ENCODE results near the gene ERI3. TPM values are rescaled to one million over a fixed set of nuclear protein-coding genes. Genes with fewer than 3 reads are reported as not detected.

The ERI3 gene
- total and polyA plus RNA-seq, 2 of the 13 experiments (the other 11 are each of a cell fraction or from before 2014, with no cell fraction given), result 35.6 to 35.9 TPM

- TF ChIP-seq RXRB (CRISPR knock-in tag; IDR thresholded peaks at IDR 0.05; ENCODE audit: borderline replicate concordance) (peak; percentile 24; the same call in 1 of the 2 replicates), ZNF484 (CRISPR knock-in tag; IDR thresholded peaks at IDR 0.05; ENCODE audit: borderline replicate concordance, low read depth) (no peak), MAZ (IDR thresholded peaks at IDR 0.05; ENCODE audit: borderline replicate concordance, low read depth, low read length) (no peak), MAZ (CRISPR knock-in tag; IDR thresholded peaks at IDR 0.05; ENCODE audit: low read depth) (peak; percentile 35), PBX2 (CRISPR knock-in tag; IDR thresholded peaks at IDR 0.05) (no peak), REPIN1 (CRISPR knock-in tag; IDR thresholded peaks at IDR 0.05; ENCODE audit: borderline replicate concordance, low read depth) (peak; percentile 39; the same call in 1 of the 2 replicates), ZNF281 (CRISPR knock-in tag; IDR thresholded peaks at IDR 0.05; ENCODE audit: borderline replicate concordance) (peak; percentile 22; the same call in 1 of the 2 replicates), AHR (CRISPR knock-in tag; IDR thresholded peaks at IDR 0.05) (no peak), MTERF4 (CRISPR knock-in tag; IDR thresholded peaks at IDR 0.05) (no peak), CTCF (CRISPR knock-in tag; IDR thresholded peaks at IDR 0.05) (peak; percentile 97), ZNF569 (CRISPR knock-in tag; IDR thresholded peaks at IDR 0.05; ENCODE audit: borderline replicate concordance) (no peak), ZNF614 (CRISPR knock-in tag; IDR thresholded peaks at IDR 0.05; ENCODE audit: borderline replicate concordance) (0 out of 2 replicates have a peak, but pooled peaks have one; percentile 33), ZNF264 (CRISPR knock-in tag; IDR thresholded peaks at IDR 0.05) (peak; percentile 53; the same call in 1 of the 2 replicates), NR2F6 (IDR thresholded peaks at IDR 0.05) (peak; percentile 58; the same call in 1 of the 2 replicates), NR2F6 (CRISPR knock-in tag; IDR thresholded peaks at IDR 0.05) (0 out of 2 replicates have a peak, but pooled peaks have one; percentile 26), ZGPAT (CRISPR knock-in tag; IDR thresholded peaks at IDR 0.05) (peak; percentile 48; the same call in 1 of the 2 replicates), TFE3 (CRISPR knock-in tag; IDR thresholded peaks at IDR 0.05) (peak; percentile 48; the same call in 1 of the 2 replicates), ZMAT5 (CRISPR knock-in tag; IDR thresholded peaks at IDR 0.05; ENCODE audit: borderline replicate concordance, low read depth) (no peak), ZNF557 (CRISPR knock-in tag; IDR thresholded peaks at IDR 0.05) (no peak)
Observed at GRCh38 chr1:44217809-44218410, 137.1 kb downstream of the ERI3 start (continued).
